ENCODE measurements around the gene DZANK1.
A peak's percentile ranks its signal among the peaks of the same experiment; 100 is the strongest.
"Not testable (repeated sequence)": the region's sequence is repeated elsewhere in the genome, so short reads cannot be mapped to it uniquely, and the experiment has no call there.

Gene DZANK1

GRCh38 chr20:18466894-18467730 is at the start of gene DZANK1, which contains the start of gene POLR3F:
Gene DZANK1 (minus strand): TSS chr20:18467030. CDS start chr20:18465358, 1,672 bp downstream.
Gene POLR3F (plus strand): TSS chr20:18467390. CDS start chr20:18467507, 117 bp downstream.
- DNase-seq (ENCODE audit: low read depth): peak; percentile 92

DNA sequence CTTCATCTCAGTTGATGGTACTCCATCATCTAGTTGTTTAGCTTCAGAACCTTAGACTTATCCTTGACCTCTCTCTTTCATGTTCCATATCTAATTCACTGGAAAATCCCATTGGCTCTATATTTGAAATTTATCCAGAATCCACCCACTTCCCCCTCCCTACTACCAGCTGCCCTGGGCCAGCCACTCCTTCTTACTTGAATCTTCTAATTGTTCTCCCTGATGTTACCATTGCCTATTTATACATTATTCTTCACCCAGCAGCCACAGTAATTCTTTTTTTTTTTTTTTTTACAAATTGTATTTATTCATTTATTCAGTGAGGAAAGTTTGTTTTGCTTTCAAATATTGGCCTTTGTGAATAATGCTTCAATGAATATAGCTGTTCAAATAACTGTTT is 49.1 kb upstream of the DZANK1 start:
- DNase-seq (ENCODE audit: low read depth): no peak

DNA sequence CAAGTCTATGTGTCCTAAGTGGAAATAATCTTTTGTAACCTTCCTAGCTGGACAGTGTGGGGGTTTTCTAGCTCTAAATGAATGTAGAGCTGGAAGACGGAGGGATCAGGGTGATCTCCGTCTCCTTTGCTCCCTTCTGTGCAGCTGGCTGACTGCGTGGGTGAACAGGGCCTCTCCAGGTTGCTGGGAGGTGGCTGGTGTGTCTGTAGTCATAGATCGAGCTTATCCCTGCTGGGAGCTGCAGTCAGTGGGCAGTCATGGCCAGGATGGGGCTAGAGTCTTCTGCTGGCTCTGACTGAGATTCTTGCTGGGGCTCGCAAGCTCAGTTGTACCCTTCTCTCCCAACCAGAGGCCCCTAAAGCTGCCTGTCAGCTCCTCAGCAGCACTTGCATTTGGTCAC is 47.3 kb upstream of the DZANK1 start:
- no peak for DNase-seq (ENCODE audit: low read depth)

DNA sequence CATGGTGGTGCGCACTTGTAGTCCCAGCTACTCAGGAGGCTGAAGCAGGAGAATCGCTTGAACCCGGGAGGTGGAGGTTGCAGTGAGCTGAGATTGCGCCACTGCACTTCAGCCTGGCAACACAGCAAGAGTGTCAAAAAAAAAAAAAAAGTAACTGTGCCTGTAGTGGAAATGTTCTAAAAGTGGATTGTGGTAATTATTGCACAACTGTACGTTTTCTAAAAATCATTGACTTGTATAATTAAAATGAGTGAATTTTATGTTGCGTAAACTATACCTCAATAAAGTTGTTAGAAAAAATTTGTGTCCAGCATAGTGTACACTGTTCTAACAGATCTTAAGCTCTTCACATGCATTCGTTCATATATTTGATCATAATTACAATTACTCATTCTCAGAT is 46.4 kb upstream of the DZANK1 start:
- no peak for DNase-seq (ENCODE audit: low read depth)

- DNase-seq (ENCODE audit: low read depth): no peak
Measured at GRCh38 chr20:18511571-18511970, 44.7 kb upstream of the DZANK1 start.

- DNase-seq (ENCODE audit: low read depth): peak; percentile 96
Measured at GRCh38 chr20:18507218-18508191, 40.7 kb upstream of the DZANK1 start, which contains the start of gene SEC23B. Gene SEC23B (plus strand): TSS chr20:18507940. CDS start chr20:18510836, 2,896 bp downstream.

- peak; percentile 8 for DNase-seq (ENCODE audit: low read depth)
Measured at GRCh38 chr20:18506744-18507143, 39.9 kb upstream of the DZANK1 start.

- no peak for DNase-seq (ENCODE audit: low read depth)
Measured at GRCh38 chr20:18504479-18505060, 37.7 kb upstream of the DZANK1 start.

DNA sequence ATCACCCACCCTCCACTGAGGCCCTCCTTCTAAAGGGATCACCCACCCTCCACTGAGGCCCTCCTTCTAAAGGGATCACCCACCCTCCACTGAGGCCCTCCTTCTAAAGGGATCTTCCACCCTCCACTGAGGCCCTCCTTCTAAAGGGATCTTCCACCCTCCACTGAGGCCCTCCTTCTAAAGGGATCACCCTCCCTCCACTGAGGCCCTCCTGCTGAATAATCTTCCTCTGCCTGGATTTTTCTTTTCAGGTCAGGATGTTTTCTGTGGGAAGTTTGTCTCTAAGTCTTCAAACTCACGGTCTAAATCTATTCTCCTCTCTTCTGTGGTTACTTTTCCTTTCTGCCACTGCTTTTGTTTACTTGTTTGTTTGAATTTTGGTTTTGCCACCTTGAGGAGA is 34.8 kb upstream of the DZANK1 start:
- DNase-seq (ENCODE audit: low read depth): not testable (repeated sequence)

GRCh38 chr20:18497603-18498002 is 30.8 kb upstream of the DZANK1 start:
- no peak for DNase-seq (ENCODE audit: low read depth)

- DNase-seq (ENCODE audit: low read depth): peak; percentile 77
Measured at GRCh38 chr20:18496740-18497592, 30.1 kb upstream of the DZANK1 start, which contains the start of gene RBBP9. Gene RBBP9 (minus strand): TSS chr20:18497225. CDS start chr20:18497167, 58 bp downstream.

DNA sequence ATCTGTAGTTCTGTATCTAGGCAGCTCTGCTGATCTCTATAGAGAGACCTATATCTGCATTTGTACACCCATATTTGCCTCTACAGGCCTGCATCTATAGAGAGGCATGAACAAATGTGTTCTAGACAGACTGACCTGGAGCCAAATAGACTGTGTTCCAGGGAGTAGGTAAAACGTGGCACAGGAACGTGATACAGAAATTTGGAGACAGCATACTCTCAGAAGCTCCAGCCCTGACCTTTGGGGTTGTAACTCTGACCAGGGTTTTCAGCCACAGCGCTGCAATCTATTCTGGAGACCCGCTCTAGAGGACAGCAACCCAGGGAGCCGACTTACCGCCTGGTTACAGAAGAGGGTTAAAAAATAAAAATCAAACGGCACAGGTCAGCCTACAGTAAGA is 29.2 kb upstream of the DZANK1 start:
- no peak for DNase-seq (ENCODE audit: low read depth)

DNA sequence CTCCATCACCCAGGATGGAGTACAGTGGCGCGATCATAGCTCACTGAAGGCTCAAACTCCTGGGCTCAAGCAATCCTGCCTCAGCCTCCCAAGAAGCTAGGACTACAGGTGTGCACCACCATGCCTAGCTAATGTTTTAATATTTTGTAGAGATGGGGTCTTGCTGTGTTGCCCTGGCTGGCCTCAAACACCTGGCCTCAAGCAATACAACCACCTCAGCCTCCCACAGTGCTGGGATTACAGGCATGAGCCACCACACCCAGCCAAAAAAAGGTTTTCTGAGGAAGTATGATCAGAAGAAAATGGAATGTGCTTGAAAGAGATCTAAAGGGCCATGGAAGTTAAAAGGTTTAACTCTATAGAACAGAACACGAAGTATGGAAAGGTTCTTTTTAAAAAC is 21.5 kb upstream of the DZANK1 start:
- no peak for DNase-seq (ENCODE audit: low read depth)

- no peak for DNase-seq (ENCODE audit: low read depth)
Measured at GRCh38 chr20:18481596-18481995, 14.8 kb upstream of the DZANK1 start.

- DNase-seq (ENCODE audit: low read depth): no peak
Measured at GRCh38 chr20:18477821-18478220, 11.0 kb upstream of the DZANK1 start.

DNA sequence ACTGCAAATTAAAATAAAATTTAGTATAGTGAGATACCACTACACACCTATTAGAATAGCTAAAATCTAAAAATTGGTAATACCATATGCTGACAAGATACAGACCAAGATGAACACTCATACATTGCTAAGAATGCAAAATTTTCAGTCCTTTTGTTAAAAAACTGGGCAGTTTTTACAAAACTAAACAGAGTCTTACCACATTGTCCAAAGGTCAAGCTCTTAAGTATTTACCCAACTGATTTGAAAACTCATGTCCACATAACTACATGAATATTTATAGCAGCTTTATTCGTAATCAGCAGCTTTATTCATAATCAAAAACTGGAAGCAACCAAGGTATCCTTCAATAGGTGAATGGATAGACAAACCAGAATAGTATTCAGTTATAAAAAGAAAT is 10.4 kb upstream of the DZANK1 start:
- no peak for DNase-seq (ENCODE audit: low read depth)

GRCh38 chr20:18466574-18466893 is 296 bp downstream of the DZANK1 start:
- DNase-seq (ENCODE audit: low read depth): no peak

DNA sequence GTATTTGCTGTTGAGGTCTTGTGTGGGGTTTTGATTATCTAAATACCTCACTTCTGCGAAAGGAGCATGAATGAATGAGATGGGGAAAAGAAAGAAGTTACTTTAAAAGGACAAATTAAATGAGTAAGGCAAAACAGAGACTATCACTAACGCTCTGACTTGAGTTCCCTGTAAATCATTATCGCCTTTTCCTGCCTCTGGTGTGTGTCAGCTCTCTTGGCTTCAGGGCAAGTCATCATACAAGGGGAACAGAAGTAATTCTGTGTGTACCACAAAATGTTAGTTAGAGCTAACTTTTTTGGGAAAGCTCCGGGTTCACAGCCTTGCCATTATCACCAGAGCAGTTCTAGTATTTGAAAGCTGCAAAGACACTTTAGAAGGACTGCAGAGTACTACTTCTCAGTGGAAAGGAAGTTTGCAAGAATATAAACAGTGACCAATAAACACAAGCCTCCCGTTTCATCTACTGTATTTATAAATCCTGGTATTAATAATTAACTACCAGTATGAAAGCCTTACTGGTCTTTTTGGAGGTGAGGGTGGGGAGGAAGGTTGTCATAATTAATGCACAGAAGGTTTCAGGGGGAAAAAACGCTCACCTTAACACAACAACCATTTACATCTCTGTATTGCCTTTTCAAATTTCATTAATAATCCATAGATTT is 1.2 kb downstream of the DZANK1 start:
- DNase-seq (ENCODE audit: low read depth): no peak

DNA sequence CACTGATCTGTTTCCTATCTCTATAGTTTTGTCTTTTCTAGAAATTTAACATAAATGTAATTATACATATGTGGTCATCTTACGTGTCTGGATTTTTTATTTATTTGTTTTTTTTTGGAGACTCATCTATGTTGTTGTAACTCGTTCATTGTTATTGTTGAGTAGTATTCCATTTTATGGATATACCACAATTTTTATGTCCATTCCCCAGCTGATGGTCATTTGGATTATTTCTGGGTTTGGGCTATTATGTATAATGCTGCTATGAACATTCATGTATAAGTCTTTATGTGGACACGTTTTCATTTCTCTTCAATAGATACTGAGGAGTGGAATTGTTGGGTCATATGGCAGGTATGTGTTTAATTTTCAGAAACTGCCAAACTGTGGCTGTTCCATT is 10.2 kb downstream of the DZANK1 start:
- DNase-seq (ENCODE audit: low read depth): no peak

- DNase-seq (ENCODE audit: low read depth): no peak
Measured at GRCh38 chr20:18443886-18444285, 22.9 kb downstream of the DZANK1 start.

DNA sequence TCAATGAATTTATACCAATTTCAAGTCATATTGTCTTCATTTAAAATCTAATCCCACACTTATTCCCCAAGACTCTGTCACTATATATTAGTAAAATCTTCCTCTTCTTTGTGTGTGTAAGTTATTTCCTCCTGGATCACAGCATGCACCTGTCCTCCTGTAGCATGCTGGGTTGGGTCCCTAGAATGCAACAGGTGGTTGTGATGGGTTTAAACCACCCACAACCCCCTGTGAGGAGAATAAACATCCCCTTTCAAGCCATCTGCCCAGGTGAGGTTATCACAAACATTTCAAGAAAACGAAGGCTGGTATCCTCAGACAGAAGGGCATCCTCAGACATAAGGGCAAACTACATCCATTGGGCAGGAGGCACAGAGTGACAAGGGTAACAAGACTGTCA is 26.4 kb downstream of the DZANK1 start:
- no peak for DNase-seq (ENCODE audit: low read depth)

All from activated T-cell treated with anti-CD3 and anti-CD28 coated beads for 48 hours (primary cell).